ENCODE results near the gene GABRD.

Gene GABRD

GRCh38 chr1:2049225-2049717 lies 30.1 kb downstream of the GABRD start:
- peak overlapping the region; percentile 90 for H3K27ac ChIP-seq
- TF ChIP-seq, protein P1, sequence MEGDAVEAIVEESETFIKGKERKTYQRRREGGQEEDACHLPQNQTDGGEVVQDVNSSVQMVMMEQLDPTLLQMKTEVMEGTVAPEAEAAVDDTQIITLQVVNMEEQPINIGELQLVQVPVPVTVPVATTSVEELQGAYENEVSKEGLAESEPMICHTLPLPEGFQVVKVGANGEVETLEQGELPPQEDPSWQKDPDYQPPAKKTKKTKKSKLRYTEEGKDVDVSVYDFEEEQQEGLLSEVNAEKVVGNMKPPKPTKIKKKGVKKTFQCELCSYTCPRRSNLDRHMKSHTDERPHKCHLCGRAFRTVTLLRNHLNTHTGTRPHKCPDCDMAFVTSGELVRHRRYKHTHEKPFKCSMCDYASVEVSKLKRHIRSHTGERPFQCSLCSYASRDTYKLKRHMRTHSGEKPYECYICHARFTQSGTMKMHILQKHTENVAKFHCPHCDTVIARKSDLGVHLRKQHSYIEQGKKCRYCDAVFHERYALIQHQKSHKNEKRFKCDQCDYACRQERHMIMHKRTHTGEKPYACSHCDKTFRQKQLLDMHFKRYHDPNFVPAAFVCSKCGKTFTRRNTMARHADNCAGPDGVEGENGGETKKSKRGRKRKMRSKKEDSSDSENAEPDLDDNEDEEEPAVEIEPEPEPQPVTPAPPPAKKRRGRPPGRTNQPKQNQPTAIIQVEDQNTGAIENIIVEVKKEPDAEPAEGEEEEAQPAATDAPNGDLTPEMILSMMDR (conservative IDR thresholded peaks at IDR 0.05), result peak; percentile 78
- TF ChIP-seq ZFX (IDR thresholded peaks at IDR 0.05), result no peak

- TF ChIP-seq, protein P1 (conservative IDR thresholded peaks at IDR 0.05), result peak; percentile 49
- TF ChIP-seq ZFX (IDR thresholded peaks at IDR 0.05), result peak; percentile 50; the same call in 1 of the 2 replicates
- H3K27ac ChIP-seq, result peak within 1 kb of the TSS; percentile 90
These were observed 30.7 kb downstream of the GABRD start, which contains the start of gene PRKCZ for GRCh38 chr1:2049718-2050431. PRKCZ (plus strand) TSS chr1:2050411; CDS start chr1:2050631, 220 bp downstream.

DNA sequence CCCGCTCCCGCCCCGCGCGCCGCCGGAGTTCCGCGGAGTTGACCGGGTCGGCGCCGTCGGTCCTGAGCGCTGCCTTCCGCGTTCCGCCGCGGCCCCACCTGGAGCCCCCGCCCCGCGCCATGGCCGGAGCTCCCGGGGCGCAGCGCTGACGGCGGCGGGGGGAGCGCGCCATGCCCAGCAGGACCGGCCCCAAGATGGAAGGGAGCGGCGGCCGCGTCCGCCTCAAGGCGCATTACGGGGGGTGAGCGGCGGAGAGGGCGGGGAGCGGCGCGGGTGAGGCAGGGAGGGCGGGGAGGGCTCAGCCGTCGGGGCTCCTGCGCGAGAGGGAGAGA lies 31.3 kb downstream of the GABRD start:
- TF ChIP-seq, protein P1 (conservative IDR thresholded peaks at IDR 0.05), result no peak
- TF ChIP-seq ZFX (IDR thresholded peaks at IDR 0.05), result no peak
- H3K27ac ChIP-seq, result peak overlapping the region; percentile 90

DNA sequence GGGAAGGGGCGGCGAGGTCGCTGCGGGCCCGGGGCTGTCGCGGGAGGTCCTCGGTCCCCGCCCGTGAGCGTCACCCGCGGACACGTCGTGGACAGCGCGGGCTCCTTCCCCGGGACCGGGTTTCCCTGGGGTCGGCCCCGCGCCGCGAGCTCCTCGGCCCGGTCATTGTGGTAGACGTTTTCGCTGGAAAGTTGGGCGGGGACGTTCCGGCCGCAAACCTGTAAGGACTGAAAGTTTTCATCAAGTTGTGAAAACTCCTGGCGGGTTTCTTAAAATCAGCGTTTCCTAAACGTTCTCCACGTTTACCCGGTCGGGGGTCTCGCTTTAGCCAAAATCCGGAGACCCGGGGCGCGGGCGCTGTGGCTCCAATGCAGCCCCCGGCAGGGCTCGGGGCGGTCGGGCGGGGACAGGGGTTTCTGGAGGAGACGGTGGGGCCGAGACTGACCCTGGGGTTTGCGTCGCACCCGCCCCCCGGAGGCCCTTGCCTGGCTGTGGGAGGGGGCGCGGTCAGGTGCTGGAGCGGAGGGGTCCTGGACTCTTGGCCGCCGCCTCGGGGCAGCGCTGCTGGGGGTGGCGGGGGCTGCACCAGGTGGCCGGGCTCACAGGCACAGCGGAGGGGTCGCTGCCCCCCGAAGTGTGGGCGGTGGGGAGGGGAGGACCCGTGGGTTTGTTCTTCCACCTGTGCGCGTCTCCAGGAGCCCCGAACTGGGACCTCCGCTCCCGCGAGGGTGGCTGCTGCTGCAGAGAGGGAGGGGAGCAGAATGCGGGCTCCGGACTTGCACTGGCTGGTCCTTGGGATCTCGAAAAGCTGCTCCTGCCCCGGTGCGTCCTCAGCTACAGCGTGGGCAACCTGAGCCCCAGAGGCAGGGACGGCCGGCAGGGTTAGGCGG lies 31.9 kb downstream of the GABRD start:
- peak overlapping the region; percentile 90 for H3K27ac ChIP-seq

GRCh38 chr1:2052054-2052679 lies 33.0 kb downstream of the GABRD start:
- no peak for TF ChIP-seq ZFX (IDR thresholded peaks at IDR 0.05)
- TF ChIP-seq, protein P1 (conservative IDR thresholded peaks at IDR 0.05), result no peak
- H3K27ac ChIP-seq, result no peak overlapping the region

More for the DNA sequence above, 31.9 kb downstream of the GABRD start:
- TF ChIP-seq ZFX (IDR thresholded peaks at IDR 0.05), result 0 out of 2 replicates have a peak, but pooled peaks have one; percentile 34
- TF ChIP-seq, protein P1 (conservative IDR thresholded peaks at IDR 0.05), result no peak

- no peak overlapping the region for H3K27ac ChIP-seq
- no peak for TF ChIP-seq ZFX (IDR thresholded peaks at IDR 0.05)
- TF ChIP-seq, protein P1 (conservative IDR thresholded peaks at IDR 0.05), result no peak
These were observed 33.6 kb downstream of the GABRD start for GRCh38 chr1:2052756-2053155.
